GM23248 (cell line): ENCODE data around the gene ATRN.

Experiments
- EZH2 ChIP-seq: fragments of 200-600 bp; sonication (generic); IDR thresholded peaks from 2 replicates; pipeline ENCODE4 v1.6.1; 2018; ENCODE audit warnings: antibody characterized with exemption, mild to moderate bottlenecking; ENCODE audit not compliant: insufficient read depth, poor library complexity, severe bottlenecking
- EZH2phosphoT487 ChIP-seq: fragments of 200-600 bp; sonication (generic); IDR thresholded peaks from 2 replicates; pipeline ENCODE4 v1.6.1; 2018; ENCODE audit warnings: antibody characterized with exemption, moderate library complexity, mild to moderate bottlenecking, low read depth; ENCODE audit not compliant: insufficient read depth

GRCh38 chr20:3674447-3674846 is 203.6 kb downstream of the ATRN start:
- TF ChIP-seq EZH2 (no peak), EZH2phosphoT487 (no peak)
